RPMI7951 (cell line): ENCODE measurements around the gene IL1B. TPM values are rescaled to one million over a fixed set of nuclear protein-coding genes. Genes with fewer than 3 reads are reported as not detected.

Experiments used
- DNase-seq: peaks from one replicate; pipeline ENCODE4 v3.0.0-alpha.2; 2012; ENCODE audit warnings: low read depth
- total RNA-seq: library from RNA; depleted of rRNA; stranded (reverse); fragments of >200 nt; shearing (Covaris generic); gene quantifications from 2 replicates; pipeline ENCODE4 v1.2.3, GENCODE V29; 2014

Gene IL1B
- total RNA-seq, 1 experiment from 2014 or later, result 71.6 TPM

DNA sequence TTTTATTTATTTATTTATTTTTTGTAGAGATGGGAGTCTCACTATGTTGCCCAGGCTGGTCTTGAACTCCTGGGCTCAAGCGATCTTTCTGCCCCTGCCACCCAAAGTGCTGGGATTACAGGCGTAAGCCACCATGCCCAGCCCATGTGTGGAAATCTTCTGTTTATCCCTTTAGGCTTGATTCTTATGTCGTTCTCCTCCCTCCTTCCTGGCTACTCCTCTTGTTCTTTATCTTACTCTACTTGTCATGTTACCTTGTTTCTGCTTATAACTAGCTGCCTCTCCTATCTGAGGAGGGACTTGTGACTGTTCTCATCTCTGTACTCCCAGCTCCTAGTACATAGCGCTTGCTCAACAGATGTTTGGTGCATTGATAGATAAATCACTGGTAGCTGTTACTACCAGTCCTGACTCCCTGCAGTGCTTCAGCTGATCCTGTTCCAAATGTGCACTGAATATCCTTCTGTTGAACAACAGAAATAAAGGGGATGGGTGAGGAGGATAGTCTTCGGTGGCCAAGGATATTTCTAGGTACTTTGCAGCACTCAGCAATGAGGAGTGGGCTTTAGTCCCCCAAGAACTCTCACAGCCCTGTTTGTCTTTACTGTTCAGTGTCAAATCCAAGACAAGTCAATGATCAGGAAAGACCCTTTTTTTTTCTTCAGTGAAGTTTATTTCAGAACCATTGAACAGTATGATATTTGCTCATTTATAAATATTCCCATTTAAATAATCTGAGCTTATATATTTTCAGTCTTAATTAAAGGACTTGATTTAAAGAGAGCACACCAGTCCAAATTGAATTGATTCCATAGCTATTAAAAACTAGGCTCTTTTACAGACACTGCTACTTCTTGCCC is 7.2 kb downstream of the IL1B start:
- DNase-seq, result no peak

DNA sequence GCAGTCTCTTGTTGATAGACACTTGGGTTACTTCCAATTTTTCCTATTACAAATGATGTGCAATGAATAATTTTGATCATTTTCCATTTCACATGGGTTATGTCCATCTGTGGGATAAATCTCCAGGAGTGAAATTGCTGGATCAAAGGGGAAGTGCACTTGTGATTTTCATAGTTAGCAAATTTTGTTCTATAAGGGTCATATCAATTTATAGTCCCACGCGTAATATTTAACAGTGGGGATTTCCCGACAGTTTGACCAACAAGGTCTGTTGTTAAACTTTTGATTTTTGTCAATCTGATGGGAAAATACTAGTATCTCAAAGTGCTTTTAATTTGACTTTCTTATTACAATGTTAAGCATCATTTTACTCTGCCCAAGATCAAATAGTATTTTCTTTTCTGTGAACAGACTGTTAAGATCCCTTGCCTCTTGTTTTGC is 8.3 kb downstream of the IL1B start:
- no peak for DNase-seq

DNA sequence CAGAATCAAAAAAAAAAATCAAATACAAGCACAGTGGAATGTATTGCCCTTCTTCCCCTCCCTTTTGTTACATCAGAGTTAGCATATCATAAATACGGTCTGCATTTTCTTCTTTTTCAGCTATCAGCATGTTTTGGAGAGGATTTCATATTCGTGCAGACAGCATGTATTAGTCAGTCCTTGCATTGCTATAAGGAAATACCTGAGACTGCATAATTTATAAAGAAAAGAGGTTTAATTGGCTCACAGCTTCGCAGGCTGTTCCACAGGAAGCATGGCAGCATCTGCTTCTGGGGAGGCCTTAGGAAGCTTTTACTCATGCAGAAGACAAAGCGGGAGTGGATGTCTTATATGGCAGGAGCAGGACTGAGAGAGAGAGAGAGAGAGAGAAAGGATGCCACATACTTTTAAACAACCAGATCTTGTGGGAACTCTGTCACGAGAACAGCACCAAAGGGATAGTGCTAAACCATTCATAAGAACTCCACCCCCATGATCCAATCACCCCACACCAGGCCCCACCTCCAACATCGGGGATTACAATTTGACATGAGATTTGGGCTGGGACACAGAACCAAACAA is 8.9 kb downstream of the IL1B start:
- peak; percentile 70 for DNase-seq

DNA sequence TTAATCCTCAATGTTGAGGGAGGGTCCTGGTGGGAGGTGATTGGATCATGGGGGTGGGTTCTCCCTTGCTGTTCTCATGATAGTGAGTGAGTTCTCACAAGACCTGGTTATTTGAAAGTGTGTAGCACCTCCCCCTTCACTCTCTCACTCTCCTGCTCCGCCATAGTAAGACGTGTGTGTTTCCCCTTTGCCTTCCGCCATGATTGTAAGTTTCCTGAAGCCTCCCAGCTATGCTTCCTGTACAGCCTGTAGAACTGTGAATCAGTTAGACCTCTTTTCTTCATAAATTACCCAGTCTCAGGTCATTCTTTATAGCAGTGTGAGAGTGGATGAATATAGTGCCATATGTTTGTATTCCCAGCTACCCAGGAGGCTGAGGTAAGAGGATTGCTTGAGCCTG is 9.6 kb downstream of the IL1B start:
- no peak for DNase-seq

DNA sequence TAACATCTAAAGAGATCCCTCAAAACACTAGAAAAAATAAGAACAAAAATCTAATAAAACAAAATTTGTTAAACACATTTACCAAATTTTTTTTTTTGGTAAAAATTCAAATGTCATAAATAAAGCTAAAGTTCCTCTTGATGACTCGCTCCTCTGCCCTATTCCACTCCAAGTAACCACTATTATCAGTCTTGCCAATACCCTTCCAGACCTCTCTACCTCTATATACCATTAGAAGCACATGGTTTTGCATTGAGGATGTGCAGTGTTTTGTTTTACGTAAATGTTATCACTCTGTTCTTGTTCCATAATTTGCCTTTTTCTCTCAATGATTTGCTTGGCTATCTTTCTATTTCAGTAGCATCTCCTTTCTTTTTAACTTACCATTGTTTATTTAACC is 10.9 kb downstream of the IL1B start:
- no peak for DNase-seq

DNA sequence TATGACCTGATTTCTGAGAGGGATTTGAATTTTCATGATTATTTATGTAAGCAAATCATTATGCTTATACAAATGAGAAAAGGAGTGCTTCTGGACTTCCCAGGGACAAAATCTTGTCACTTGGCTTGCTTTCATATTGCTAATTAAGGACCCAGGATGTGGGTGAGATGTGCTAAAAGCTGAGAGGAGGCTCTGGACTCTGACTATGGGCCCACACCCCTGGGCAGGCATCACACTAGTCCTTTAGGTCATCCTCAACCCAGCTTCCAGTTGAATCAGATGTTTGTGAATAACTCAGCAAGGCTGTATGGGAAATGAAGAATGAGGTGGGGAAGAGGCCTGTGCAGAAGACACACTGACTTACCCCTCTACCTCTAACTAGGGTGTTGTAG is 11.9 kb downstream of the IL1B start:
- no peak for DNase-seq

DNA sequence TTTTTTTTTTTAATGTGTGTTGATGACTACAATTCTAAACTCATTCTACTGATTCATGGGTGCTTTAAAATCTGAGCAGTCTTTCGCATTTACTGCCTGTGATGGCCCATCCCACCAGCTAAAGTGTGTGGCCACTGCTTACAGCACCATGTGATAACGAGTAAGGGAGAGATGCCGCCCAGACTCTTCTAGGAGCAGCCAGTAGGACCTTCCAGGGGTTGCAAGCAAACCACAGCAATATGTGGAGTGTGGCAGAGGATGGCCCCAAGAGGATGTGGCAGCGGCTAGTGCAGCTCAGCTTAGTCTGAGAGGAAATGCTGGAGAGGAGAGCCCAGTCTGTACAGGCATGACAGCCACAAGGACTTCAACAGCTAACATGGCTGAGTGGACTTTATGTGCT is 14.9 kb downstream of the IL1B start:
- DNase-seq, result no peak

DNA sequence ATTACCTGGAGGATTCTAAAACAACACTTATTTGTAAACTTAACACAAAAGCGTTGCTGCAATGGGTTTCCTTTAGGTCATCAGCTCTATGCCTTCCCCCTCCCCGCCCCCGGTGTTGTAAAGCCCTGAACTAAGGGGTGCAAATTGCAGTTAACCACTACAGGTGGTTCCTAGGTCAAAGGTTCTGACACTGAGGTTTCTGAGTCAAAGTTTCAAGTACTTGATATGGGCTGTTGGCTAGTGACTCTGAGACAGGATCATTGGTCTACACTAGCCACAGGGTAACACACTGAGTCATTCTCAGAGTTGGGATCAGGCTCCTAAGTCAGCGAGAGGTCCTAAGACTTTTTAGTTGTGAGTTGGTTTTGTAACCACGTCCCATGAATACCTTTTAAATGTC is 15.4 kb downstream of the IL1B start:
- DNase-seq, result no peak

DNA sequence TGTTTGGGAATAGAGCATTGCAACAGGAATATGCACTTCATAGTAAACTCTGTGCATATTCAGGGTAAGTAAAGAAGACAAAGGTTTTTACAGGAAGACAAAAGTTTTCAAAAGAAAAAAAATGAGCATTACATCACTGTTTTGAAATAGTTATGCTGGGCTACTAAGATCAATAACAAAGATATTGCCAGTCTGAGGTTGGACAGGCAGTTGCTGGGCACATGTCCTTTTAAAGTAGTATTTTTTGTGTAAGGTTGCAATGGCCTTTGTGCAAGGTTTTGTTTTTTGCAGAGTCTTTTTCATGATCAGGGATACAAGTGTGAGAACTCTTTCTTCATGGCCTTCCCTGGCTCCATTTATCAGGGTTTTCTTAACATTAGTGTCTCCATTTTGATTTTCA is 16.2 kb downstream of the IL1B start:
- DNase-seq, result no peak

DNA sequence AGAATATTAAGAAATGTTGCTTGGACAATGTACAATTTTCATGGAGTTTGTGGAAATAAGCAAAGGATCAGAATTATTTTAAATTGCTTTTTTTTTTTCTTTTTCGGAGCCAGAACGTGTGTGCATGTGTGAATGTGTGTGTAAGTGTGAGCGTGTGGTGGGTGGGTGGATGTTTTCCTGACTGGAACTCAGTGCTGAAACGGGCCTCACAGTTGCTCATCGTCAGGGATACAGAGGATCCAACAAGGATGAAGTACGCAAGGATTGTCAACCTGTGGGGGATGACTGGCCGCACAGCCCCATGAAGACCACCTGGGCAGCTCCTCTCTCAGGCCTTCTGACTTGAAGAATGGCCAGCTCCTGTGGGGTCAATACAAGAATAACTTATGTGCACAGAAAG is 17.5 kb downstream of the IL1B start:
- no peak for DNase-seq

DNA sequence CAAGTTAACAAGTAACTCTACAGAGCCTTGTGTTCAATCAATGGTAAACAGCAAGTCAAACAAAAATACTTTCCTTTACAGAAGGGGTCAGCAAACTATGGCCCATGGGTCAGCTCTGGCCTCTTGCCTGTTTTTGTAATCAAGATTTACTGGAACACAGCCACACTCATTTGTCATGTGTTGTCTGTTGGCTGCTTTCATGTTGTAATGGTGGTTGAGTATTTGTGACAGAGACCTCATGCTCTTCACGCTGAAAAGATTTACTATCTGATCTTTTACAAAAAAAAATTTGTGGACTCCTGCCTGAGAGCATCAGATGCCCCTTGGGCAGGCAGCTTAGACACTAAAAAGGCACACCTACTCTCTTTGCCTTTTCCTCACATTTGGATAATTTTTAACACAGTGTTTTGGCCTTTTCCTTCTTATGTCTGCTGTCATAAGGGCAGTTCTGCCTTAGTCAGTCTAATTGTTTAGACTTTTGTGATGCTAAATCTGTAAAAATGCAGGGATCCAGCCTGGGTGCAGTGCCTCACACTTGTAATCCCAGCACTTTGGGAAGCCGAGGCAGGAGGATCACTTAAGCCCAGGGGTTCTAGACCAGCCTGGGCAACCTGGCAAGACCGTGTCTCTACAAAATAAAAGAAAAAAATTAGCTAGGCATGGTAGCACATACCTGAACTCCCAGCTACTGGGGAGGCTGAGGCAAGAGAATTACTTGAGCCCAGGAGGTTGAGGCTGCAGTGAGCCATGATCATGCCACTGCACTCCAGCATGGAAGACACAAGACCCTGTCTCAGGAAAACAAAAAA is 18.3 kb downstream of the IL1B start:
- DNase-seq, result peak; percentile 73

DNA sequence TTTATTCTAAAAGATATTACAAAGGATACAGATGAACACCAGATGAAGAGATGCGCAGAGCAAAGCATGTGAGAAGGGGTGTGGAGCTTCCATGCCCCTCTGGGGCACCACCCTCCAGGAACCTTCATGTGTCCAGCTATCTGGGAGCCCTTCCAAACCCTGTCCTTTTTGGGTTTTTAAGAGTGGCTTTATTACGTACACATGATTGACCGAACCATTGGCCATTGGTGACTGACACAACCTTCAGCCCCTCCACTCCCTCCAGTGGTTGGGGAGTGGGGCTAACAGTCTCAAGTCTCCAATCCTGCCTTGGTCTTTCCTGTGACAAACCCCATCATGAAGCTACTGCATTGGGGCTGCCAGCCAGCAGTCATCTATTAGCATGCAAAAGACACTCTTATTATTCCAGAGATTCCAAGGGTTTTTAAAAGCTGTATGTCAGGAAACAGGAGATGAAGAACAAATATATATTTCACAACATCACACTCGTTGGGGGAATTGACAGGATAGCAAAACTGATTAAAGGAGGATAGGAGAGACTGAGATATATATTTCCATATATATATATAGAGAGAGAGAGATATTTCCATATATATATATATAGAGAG is 19.4 kb downstream of the IL1B start:
- DNase-seq, result no peak

DNA sequence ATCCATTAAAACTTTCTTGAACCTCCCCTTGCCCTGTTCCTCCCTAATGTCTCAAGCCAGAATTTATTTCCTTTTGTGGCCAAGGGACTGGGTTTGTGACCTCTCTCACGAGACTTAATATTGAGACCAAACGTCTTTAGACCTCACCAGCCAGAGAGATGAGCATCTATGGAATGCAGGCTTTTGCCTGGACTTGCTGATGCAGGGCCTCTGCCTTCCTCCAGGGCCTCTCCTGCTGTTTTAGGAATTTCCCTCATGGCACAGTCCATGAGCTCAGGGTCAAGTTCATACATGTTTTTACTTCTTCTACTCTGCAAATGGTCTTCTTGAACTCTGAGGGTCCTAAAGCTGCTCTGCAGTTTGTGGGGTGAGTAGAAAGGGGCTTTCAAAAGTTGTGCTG is 22.3 kb downstream of the IL1B start:
- peak; percentile 64 for DNase-seq

DNA sequence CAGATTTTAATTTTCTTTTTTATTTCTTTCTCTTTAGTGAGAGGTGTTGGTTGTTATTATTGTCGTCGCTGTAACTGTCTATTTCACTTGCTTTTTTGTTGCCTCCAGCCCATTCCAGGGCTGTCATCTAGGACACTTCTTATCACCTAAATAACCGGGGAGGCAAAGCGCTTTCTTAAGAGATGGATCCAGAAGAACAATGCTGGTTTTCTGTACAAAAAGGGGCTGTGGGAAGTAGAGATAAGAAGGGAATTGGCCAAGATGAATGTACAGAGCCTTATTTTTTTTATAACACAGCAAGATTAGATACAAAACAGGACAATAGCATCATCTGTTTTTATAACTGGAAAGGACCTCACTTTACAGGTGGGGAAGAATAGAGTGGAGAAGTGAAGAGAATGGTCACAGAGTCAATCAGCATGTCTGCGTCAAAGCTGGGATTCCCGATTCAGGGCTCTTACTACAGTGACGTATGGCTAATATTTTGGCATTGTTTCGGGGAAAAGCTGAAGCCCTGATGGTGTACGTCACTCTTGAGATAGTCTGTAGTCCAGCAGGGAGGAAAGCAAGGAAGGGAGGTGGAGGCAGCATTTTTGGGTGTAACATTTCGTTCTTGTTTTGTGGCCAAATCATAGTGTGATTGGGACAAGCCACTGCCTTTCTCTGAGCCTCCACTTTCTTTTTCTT is 23.2 kb downstream of the IL1B start:
- no peak for DNase-seq

DNA sequence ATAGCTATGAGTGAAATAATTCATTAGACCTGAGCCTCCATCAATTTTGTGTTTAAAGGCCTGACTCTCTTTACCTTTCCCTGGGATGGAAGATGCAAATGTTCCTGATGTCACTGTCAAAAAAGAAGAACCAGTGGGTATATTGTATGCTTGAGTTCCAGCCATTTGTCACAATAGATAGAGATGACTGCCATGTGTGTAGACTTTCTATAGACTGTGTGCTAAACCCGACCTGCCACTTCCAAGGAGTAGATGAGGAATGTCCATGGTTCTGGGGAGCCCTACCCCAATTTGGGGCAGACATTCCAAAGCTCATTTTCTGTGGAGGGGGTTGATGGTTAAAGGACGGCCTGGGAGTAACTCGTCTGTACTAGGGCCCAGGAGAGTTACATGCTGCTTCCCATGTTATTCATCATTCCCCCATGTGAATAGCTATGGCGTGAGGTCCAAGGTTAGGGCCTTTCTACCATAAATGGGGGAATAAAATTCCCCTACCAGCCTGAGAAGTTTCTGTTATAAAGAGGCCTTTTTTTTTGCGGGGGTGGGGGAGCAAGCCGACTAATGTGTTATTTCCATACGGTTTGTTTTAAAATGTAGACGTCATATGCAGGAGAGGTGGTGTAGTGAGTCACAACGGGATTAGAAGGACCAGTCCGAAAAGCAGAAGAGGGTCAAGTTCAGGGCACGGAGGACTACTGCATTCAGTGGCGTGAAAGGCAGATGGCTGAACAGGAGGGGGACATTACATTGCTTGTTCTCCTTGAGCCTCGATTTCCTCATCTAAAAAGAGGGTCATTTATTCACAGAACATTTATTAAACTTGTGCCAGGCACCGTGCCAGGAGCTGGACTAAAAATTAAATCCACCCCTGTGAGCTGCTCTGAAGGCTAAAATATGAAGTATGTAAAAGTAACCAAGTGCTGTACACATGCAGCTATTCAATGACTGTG is 24.0 kb downstream of the IL1B start:
- peak; percentile 89 for DNase-seq

DNA sequence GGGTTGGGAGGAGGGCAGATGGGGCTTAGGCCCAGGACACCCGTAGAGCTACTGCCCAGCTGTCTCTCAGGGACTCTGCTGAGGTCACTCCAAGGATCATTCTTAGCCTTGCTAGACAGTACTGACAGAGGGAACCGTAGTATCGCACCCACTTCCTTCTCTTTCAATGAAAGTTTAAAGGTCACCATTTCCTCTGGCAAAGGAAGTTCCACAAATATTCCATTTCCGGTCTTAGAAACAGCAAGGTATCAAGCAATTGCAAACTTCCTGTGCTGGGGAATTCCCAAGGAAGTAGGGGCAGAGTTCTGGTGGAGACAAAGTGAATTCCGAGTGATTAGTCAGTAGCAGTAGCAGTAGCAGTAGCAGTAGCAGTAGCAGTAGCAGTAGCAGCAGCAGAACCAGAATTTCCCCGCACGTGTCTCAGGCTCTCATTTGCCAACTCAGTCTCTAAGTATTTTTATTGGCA is 24.7 kb downstream of the IL1B start:
- DNase-seq, result peak; percentile 93

DNA sequence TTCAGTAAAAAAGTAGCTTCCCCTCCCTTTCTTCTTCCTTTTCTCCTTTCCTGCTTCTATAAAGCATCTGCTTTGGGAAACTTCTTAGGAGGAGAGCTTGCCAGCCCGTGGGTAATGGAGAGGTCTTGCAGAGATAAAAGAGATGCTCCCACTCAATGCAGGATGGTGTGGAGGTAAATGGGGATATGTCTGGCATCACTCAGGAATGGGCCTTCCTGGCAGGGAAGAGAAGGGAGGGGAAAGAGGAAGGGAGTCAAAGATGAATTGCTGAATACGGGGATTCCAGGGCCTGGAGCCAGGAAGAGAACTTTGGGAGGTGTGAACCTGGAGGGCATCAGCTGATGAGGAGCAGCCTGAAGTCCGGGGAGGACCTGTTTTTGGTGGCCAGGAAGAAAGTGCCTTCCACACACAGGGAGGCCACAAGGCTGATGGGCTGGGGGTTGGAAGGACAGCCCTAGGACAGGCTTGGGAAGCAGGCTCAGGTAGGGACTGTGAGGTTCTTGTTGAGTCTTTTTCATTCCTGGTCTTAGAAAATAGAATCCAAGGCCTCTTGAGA is 25.2 kb downstream of the IL1B start:
- DNase-seq, result no peak

DNA sequence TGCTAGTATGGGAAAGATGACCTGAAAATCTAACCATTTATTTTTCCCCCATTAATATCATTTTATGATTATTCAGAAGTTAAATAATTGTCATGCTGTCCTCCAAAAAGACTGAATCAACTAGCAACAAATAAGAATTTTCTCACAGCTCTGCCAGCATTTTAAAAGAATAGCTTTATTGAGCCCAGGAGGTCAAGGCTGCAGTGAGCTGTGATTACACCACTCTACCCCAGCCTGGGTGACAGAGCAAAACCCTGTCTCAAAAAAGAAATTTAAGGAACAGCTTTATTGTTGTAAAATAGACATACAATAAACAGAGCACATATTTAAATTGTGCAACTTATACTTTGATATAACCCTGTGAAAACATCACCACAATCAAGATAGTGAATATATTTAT is 27.5 kb downstream of the IL1B start:
- DNase-seq, result no peak

DNA sequence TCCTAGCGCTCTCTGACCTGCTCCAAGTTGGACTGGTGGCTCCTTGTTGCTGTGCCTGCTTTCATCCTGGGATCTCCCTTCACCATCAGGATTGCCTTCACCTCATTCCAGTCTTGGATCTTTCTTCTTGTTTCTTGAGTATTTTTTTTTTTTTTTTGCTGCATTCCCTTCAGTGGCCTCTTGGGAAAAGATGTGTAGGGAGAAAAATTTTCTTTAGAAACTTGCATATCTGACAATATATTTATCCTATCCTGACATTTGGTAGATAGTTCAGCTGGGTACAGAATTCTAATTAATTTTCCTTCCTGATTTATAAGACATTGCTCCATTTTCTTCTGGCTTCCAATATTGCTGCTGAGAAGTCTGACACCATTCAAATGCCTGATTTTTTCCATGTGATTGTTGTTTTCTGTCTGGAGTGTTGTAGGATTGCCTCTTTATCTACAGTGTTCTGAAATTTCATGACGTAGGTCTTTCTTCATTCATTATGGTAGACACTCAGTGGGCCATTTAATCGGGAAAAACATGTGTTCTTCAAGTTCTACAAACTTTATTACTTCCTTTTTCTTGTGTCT is 29.3 kb downstream of the IL1B start:
- DNase-seq, result no peak

DNA sequence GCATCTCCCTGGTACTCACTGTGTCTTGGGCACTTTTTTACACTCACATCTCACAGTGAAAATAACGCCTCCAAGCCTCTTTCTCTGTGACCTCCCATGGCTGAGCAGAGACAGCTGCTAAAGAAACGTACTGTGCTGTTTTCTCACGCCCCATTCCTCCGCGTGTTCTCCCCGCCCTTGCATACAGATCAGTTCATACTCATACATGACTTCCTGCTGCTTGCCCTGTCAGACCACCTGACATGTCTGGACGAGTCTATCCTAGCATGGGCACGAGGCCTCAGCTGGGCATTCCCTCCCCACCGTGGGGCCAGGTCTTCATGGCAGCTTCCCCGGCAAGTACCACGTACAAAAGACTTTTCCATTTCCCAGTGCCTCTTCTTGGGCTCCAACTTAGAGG is 31.0 kb downstream of the IL1B start:
- DNase-seq, result no peak
